Stimulated activated naive CD4-positive, alpha-beta T cell treated with Interleukin-2 at 50 U/mL for 16 hours (primary cell): Measurements from ENCODE around the gene DAW1.
A peak's percentile ranks its signal among the peaks of the same experiment; 100 is the strongest.

Experiments
- DNase-seq: peaks from one replicate; lab custom pipeline; 2025; lab: John Stamatoyannopoulos, UW

The DAW1 gene

DNA sequence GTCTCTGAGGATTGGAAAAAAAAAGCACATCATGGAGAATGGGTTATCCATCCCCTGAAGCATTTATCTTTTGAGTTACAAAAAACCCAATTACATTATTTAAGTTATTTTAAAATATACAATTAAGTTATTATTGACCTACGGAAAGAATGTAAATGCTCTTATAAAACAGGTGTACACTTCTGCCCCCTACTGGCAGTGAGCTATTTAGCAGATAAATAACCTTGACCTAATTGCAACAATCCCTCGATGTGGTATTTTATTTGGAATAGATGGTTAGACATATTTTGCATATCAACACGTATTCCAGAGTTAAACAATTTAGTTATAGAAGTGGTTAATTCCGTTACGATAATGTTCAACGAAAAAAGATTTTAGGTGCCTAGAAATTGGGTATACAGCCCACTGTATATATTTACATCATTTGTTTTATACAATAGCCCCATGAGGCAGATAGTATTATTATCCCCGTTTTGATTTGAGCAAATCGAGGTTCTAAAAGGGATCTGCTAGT lies 9.1 kb upstream of the DAW1 start:
- DNase-seq: no peak

DNA sequence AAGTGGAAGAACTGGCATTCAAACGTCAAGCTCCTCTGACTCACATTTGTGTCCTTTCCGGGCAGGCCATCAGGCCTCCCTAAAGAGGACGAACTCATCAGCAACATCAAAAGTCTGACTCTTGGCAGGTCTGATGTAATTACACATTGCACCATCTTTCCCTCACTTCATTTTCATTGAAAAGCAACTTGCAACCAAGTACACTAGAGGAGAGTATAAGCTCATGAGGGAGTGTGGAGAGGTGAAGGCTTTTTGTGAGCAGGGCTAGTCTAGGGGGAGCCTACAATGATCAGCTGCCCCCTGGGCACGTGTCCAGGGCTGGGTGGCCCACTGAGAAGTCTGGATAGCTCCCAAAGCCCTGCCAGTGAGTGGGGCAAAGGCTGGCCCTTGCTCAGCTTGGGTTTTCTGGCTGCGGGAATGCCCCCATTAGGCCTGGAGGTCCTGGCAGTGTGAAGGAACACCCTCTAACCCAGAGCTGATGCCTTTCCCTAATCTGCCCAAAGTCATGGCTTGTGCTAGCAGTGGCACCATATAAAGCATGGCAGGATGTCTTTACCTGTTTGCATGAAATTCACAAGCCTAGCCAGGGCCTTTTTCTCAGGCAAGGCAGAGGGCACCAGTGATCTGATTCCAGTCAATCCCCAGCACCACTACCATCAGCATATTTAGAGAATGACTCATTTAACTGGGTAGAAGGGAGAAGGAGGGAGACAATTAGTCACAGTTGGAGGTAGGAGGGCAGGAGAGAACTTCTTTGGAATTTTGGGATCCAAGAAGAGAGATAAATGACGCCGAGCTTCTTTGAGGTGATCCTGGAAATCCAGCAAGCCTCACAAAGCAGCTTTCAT lies 8.5 kb upstream of the DAW1 start:
- DNase-seq: no peak

DNA sequence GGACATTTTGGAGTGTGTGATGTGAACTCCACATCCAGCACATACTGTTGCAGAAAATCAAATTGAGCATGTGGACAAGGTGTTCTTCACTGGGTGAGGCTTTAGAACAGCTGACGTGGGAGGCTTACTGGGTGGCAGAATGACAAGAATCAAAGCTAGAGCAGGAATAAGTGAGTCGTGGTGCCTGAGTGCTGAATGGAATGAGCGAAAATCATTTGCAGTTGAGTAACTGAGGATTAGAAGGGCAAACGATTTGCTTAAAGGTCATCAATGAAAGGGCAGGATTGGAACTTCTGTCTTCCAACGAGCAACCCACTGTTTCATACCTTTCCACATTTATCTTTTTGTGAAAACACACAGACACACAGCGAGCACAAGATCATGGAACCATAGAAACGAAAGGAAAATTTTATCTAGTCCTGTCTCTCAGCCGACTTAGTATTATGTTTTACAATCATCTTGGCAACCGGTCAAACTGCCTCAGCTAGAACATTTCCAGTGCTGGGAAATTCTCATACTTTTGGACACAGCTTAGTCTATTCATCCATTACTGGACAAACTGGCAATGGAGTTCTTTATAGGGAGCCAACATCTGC lies 7.2 kb upstream of the DAW1 start:
- DNase-seq: no peak

DNA sequence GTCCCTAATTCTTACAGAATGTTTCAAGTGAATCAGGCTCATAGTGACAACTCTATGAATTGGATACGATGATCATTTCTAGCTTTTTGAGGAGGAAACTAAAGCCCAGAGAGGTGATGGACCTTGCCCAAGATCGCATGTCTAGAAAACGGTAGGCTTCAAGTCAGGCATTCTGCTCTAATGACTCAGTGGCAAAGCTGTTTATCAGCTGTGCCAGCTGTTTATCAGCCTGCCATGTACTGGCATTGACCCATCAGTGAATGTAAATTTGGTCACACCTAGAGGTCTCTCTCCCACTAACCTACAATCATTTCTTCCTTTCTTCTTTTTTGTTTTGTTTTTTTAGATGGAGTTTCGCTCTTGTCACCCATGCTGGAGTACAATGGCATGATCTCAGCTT lies 6.1 kb upstream of the DAW1 start:
- DNase-seq: no peak

DNA sequence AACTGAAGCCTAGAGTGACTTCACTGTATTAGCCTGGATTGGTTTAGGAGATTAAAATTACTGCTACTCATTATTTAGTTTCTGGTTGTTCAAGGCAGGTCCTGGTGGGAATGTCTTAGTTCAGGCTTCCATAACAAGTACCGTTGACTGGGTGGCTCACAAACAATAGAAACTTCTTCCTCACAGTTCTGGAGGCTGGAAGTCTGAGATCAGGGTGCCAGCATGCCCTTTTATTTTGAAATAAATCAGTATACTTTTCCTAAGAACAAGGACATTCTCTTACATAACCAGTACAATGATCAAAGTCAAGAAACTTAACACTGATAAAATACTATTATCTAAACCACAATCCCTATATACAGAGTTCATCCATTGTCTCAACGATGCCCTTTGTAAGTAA lies 4.0 kb upstream of the DAW1 start:
- no peak for DNase-seq

DNA sequence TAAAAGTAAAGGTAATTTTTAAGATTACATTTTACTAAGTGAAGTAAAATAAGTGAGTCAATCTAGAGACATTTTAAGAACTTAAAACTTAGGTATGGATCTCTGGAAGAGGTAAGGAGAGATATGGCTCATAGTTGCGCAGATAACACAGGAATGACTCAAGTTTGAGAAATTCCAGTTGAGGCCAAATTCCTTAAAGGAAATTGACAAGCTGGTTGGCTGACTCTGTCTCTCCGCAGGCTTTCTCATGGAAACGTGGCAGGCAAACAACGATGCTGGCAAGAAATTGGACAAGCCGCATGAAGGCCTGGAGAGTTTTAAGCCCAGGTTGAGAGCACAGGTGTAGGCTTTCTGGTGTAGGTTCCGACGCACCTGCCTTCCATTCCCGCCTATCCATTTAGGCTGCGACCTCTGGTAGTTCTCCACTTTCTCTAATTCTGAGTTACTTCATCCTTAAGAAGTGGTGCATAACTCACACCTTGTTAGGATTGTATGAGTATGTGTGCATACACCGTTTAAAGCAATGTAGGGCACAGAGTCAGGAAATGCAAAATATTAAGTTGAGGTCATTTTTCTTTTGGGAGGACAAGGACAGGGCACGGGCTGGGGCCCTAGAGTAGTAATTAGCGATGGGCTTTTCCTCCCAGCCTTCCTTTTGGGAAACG lies 589 bp upstream of the DAW1 start:
- DNase-seq: no peak

DNA sequence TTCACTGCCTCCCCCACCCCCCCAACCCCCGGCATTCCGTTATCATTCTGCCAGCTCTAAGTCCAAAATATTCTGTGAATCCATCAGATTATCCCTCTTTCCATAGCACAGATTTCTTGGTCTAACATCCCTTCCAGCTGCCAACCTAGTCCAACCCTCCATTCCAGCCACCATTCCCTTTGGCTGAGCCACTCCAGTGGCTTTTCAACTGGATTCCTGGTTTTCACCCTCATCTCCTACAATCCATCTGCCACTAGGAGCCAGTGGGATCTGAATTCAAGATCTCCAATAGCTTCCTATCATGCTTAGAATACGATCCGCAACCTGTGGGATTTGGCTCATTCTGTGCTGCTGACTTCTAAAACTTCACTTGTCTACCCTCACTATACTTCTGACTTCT lies 1.2 kb downstream of the DAW1 start:
- no peak for DNase-seq

DNA sequence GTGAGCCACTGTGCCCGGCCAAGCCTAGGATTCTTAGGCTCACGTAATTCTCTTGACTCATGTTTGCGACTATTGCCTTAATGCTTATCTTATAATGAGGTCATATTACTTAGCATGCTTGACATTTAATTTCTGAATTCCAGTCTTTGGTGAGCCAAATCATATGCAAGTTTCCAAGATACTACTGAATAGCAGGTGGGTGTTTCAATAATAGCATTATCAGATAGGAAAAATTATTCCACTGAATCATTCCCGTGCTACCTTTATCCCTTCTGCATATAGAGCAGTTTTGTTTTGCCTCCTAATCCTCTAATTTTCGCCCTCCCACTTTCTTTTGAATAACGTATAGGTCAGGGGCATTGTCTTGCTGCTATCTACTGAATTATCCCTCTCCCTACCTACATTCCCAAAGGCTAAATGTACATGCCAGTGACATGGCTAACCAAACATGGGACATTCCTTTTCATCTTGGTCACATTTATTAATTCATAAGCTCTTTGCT lies 4.9 kb downstream of the DAW1 start:
- DNase-seq: no peak

DNA sequence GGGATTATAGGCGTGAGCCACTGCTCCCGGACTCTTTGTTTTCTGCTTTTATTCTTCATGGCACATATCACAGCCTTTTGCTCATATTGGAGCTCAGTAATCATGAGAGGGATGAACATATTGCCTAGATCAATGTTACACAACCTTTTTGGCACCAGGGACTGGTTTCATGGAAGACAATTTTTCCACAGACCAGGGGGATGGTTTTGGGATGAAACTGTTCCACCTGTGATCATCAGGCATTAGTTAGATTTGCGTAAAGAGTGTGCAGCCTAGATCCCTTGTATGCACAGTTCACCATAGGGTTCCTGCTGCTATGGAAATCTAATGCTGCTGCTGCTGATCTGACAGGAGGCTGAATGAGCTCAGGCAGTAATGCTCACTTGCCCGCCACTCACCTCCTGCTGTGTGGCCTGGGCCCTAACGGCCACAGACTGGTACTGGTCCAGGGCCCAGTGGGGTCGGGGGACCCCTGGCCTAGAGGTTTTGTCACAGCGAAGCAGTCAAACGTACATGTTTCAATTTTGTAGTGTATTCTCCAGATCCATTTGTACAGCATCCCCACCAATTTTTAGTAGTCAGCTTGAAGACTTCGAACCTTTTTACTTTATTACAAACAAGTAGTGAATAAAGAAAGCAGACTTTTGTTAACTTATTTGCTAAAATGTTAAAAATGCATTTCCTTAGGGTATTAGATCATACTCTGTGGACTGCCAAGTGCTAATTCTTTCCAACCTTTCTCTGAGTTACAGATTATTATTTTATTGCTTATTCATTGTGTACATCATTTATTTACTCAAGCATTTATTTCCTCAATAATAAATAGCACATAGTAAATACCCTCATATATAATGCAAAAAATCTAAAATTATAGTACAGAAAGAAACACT lies 6.2 kb downstream of the DAW1 start:
- no peak for DNase-seq

DNA sequence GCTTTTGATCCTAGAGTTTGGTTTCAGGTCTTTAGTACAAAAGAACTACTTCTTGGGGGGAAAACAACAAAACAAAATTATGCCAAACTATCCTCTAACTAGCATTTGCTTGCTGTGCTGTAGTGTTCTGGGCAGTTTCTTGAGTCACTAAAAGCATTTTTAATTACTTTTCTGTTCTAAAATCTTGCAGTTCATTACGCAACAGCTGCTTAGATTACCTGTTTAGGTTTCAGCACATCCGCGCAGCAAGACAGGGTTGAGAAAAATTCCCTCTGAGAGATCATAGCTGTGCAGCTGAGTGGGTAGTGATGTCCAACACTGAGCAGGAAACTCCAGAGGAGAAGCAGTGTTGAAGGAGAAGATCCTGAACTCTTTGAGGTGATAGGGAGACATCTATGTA lies 9.0 kb downstream of the DAW1 start:
- DNase-seq: no peak

DNA sequence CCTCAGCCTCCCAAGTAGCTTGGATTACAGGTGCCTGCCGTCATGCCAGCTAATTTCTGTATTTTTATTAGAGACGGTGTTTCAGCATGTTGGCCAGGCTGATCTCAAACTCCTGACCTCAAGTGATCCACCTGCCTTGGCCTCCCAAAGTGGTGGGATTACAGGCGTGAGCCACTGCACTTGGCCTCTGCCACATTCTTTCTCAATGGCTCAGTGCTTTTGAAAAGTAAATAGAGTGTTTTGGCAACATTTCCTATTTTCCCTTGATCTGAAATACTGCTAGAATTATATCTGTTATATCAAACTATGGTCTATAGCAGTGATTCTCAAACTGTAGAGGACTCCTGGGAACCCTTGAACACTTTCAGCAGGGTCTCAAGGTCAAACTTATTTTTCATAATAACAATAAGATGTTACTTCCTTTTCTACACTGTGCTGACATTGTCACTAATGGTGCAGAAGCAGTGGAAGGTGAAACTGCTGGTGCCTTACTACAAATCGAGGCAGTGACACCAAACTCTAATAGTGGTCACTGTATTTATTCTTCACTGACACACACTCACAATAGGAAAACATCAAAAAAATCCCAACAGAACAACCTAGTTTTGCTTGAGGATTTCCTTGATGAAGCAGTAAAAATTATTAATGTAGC lies 10.6 kb downstream of the DAW1 start:
- DNase-seq: no peak

DNA sequence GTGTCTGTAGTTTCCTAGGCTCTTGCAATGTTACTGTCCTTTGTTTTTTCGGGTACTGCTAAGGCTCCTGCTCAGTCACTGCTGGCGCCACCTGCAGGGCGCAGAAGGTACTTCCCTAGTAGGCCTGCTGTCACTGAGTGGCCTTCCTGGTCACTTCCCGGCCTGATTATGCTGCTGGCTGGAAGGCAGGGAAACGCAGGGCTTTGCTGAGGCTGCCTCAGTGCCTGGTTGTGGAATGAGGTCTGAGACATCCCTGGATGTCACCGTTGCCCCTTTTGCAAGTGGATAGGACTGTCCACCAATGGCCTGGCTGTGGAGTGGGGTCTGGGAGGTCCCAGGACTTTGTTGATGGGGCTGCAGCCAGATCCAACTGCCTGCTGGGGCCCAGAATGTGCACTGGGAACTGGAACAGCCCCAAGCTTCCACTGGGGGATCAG lies 13.1 kb downstream of the DAW1 start:
- peak; percentile 44 for DNase-seq

DNA sequence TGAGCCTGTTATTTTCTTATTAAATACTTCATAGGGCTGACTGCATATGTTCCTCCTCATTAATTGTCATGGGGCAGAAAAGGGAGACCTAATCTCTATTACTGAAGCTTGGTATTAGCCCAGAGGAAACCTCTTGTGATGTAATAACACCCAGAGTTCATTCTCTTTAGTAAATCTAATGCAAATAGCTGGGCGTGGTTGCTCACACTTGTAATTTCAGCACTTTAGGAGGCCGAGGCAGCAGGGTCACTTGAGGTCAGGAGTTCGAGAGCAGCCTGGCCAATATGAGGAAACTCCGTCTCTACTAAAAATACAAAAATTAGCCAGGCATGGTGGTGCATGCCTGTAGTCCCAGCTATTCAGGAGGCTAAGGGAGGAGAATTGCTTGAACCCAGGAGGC lies 14.7 kb downstream of the DAW1 start:
- DNase-seq: no peak

DNA sequence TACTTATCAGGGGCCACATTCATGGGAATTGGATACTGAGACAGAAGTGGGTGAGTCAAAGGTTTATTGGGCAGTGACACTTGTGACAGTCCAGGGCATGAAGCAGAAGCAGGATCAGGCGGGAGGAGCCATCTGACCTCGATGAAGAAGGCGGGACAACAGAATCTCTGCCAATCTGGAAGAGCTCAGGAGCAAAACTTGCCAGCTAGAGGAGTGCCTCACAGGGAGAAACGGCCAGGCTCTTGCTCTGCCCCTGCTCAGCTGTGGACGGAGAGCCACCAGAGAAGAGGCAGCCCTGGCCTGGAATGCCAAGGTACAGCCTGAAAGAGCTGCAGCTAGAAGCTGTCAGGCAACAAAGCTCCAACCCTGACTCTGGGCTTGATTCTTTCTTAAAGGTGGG lies 16.9 kb downstream of the DAW1 start:
- no peak for DNase-seq

DNA sequence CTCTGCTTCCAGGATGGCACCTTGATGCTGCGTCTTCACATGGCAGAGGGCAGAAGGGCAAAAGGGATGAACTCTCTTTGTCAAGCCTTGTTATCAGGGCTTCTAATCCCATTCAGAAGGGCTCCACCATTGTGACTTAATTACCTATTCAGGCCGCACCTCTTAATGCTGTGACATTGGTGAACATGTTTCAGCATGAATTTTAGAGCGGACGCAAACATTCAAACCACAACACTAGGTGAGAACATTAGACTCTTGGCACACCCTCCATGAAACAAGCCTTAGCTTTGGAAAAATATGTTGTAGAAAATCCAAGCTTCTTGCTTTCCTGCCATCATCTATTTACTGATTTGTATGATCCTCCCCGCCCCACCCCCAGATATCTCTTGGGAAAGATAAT lies 17.9 kb downstream of the DAW1 start:
- no peak for DNase-seq

DNA sequence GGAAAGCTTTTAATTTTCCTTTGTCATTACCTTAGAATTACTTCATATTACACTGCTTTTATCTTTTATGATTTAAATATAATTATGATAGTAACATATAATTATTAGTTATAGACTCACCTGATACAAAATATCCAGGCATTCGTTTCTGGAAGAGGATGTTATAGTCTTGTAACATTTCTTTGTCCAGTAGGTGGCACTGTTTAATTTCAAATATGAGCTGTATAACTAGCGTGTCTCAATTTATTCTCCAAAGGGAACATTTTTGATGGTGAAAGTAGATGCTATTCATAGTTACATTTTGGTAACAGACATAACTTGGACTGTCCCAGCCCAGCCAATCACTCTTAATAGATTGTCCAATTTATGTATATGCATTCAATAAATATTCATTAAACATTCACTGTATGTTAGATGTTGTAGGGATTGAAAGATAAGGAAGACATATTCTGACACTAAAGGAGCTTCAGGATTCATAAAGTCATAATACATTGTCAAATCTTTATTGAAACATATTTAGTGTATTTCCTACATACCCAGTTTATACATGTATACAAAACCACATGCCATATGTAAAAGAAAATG lies 19.2 kb downstream of the DAW1 start:
- no peak for DNase-seq

DNA sequence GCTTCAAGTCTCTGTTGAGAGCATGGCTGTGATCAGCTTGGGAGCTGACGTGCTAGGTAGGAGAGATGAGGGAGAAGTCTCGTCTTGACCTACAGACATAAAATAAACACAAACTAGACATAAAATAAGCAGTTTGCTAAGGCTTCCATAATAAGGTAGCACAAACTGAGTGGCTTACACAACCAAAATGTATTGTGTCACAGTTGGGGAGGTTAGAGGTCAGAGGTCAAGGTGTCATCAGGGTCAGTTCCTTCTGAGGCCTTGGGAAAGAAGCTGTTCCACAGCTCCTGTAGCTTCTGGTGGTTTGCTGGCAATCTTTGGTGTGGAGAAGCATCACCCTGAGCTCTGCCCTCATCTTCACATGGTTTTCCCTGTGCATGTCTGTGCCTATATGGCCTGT lies 20.2 kb downstream of the DAW1 start:
- DNase-seq: no peak

DNA sequence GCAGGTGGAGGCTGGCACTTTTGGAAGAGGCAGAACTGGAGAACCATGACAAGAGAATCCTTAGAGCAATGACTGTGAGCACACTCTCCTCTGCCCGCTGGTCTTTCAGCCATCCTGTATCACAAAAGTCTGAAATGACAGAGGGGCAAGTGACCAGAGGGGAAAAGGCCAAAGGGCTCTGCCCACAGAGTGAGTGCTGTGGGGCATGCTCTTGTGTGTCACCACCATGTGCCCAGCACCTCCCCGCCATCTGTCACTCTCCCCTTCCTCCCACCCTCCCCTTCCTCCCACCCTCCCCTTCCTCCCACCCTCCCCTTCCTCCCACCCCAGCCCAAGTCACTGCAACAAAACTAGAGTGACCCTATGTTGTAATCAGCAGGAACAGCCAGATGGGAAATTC lies 31.9 kb downstream of the DAW1 start:
- no peak for DNase-seq

DNA sequence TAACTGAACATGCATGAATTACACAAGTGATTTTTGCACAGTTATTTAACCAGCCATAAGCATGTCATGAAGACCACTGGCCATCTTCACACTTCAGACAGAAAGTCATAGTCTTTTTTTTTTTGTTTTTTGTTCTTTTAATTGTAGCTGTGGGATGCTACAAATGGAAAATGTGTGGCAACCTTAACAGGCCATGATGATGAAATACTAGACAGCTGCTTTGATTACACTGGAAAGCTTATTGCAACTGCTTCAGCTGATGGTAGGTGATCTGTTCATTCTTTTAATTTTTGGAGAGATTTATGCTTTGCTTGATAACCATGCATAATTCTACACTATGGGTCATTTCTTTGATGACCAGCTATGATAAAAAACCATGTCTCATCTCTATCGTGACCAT lies 35.6 kb downstream of the DAW1 start:
- no peak for DNase-seq

DNA sequence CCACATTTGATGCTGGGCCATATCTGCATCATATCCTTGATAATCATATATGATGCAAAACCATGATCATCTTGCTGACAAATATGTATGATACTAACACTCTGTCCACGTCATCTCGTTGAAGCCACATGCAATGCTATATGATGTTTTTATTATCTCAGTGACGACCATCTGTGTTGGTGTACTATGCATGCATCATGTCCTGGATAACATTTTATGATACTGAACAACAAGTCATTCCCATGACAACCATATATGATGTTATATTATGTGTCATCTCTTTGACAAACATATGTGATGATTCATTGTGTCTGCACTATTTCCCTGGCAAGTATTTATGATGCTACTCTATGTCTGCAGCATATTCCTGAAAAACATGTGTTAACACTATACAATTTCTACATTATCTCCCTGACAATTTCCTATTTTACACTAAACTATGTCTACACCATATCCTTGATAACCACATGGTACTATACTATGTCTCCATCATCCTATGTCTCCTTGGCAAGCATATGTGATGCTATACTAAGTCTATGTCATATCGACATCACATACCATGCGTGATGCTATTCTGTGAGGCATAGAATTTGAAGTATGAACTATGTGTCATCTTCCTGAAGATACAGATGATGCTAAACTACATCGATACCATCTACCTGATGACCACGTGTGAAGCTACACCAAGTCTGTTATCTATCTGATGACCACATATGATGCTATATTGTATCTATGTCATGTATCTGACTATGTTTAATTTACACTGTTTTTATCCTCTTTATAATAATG lies 37.0 kb downstream of the DAW1 start:
- no peak for DNase-seq
